PC-9 (cell line): Measurements from ENCODE around the gene USHBP1.

Source experiments
- EZH2 ChIP-seq: fragments of 200-600 bp; sonication (generic); IDR thresholded peaks from 2 replicates; pipeline ENCODE4 v1.8.0; 2017; ENCODE audit warnings: antibody characterized with exemption, low read depth
- TF ChIP-seq, protein P1 (sequence below): fragments of 200-600 bp; sonication (generic); conservative IDR thresholded peaks from 2 replicates; pipeline ENCODE4 v1.6.1; 2017; ENCODE audit warnings: mixed run types, antibody characterized with exemption, mild to moderate bottlenecking, moderate library complexity

DNA sequence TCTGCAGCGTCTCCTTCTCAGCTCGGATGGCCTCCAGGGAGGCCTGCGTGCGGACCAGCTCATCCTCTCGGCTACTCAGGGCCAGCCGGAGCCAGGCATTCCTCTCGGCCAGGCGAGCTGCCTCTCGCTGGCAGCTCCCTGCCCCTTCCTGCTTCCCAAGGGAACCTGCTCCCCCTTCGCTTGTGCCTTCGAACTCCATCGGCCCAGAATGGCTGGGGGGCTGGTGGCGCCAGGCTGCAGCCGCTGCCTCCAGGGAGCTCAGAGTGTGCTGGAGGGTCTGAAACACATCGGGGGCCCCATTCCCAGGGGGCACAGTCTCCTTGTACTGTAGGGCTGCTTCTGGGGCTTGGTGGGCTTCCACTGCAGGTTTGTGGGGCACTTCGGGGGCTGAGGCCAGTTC lies 2.0 kb downstream of the USHBP1 start:
- TF ChIP-seq EZH2, result no peak
- TF ChIP-seq, protein P1, sequence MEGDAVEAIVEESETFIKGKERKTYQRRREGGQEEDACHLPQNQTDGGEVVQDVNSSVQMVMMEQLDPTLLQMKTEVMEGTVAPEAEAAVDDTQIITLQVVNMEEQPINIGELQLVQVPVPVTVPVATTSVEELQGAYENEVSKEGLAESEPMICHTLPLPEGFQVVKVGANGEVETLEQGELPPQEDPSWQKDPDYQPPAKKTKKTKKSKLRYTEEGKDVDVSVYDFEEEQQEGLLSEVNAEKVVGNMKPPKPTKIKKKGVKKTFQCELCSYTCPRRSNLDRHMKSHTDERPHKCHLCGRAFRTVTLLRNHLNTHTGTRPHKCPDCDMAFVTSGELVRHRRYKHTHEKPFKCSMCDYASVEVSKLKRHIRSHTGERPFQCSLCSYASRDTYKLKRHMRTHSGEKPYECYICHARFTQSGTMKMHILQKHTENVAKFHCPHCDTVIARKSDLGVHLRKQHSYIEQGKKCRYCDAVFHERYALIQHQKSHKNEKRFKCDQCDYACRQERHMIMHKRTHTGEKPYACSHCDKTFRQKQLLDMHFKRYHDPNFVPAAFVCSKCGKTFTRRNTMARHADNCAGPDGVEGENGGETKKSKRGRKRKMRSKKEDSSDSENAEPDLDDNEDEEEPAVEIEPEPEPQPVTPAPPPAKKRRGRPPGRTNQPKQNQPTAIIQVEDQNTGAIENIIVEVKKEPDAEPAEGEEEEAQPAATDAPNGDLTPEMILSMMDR, result no peak
